Measurements from ENCODE around the gene SLC24A3.

SLC24A3 gene

DNA sequence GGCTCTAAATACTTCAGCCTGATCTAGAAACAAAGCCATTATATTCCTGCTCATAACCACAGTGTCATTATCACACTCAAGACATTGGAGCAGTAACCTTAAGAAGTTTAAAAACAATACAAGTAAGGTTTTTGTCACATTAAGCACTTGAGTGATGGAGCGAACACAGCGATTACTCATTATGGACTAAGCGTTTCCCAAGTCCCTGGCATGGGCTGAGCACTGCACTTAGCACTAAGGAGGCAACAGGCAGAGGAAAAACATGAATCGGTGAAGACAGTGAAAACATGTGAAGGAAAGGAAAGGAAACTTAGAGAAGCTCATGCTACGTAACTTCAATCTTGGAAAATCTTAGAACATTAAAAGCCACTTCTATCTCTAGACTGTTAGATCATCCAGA, 108.7 kb downstream of the SLC24A3 start:
- Histone ChIP-seq H3K4me3 (ENCODE audit: low read length) (no peak overlapping the region), H3K36me3 (ENCODE audit: control insufficient read depth, insufficient read depth, low read length) (no peaks in the 10 kb centered on the region), H3K9ac (ENCODE audit: low read length) (no peak overlapping the region), H3K27me3 (ENCODE audit: control insufficient read depth, insufficient read depth, low read length) (no peaks in the 10 kb centered on the region), H3K4me1 (ENCODE audit: control insufficient read depth, insufficient read depth, low read length) (no peaks in the 10 kb centered on the region), H3K27ac (ENCODE audit: low read depth, low read length) (no peak overlapping the region)

DNA sequence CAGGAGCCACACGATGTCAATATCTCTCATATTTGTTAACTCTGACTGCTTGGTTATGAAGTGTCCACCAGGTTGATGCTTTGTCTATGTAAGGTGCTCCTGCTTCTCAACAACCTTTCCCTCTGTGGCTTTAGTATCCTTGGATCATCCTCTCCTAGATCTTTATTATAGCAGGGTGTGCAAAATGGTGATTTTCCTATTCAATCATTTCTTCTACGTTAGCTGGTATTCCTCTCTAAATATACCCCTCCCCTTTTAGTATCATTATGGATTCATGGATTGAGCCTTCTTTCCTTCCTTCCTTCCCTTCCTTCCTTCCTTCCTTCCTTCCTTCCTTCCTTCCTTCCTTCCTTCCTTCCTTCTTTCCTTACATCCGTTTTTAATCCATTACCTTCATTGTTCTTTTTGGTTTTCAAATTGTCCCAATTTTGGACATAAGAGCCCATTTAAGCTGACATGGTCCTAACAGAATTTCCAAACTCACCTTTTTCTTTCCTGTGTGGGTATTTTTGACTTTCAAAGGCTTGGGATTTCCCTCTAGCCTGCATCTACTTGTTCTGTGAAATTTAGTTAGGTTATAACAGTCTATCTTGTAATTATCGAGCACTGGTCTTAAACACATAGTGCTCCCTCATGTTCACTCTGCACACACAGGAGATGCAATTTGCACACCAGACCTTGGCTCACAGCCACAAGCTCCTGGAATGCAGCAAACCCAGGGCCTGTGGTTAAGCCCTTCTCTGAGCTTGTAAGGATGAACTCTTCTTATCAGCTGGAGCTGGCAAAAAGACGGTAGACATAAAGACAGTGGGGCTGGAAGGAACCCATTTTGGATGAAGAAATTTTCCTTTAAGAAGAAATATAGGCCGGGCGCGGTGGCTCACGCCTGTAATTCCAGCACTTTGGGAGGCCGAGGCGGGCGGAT, 109.9 kb downstream of the SLC24A3 start:
- no peaks in the 10 kb centered on the region for H3K4me1 ChIP-seq (ENCODE audit: control insufficient read depth, insufficient read depth, low read length)
- H3K27me3 ChIP-seq (ENCODE audit: control insufficient read depth, insufficient read depth, low read length), result no peaks in the 10 kb centered on the region
- no peak overlapping the region for H3K27ac ChIP-seq (ENCODE audit: low read depth, low read length)
- no peak overlapping the region for H3K9ac ChIP-seq (ENCODE audit: low read length)
- no peak overlapping the region for H3K4me3 ChIP-seq (ENCODE audit: low read length)
- no peaks in the 10 kb centered on the region for H3K36me3 ChIP-seq (ENCODE audit: control insufficient read depth, insufficient read depth, low read length)

DNA sequence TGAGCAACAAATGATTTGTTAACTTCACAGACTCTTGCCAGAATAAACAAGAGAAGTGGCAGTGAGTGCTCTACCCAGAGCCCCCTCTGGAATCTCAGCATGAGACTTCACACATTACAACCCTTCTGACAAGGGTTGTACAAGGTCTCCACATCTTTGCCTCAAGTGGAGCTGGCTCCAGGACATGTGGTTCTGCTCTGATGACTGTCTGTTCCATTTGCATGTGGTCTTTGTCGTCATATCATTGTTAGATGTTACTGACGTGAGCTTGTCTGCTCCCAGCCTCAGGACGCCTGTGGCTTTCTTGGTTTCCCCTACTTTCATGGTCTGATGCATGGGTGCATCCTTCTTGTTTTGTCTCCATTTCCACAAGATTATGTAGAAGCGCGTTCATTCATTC, 115.0 kb downstream of the SLC24A3 start:
- H3K4me1 ChIP-seq (ENCODE audit: control insufficient read depth, insufficient read depth, low read length), result no peaks in the 10 kb centered on the region
- no peaks in the 10 kb centered on the region for H3K27me3 ChIP-seq (ENCODE audit: control insufficient read depth, insufficient read depth, low read length)
- no peaks in the 10 kb centered on the region for H3K36me3 ChIP-seq (ENCODE audit: control insufficient read depth, insufficient read depth, low read length)
- H3K4me3 ChIP-seq (ENCODE audit: low read length), result no peak overlapping the region
- no peak overlapping the region for H3K9ac ChIP-seq (ENCODE audit: low read length)
- H3K27ac ChIP-seq (ENCODE audit: low read depth, low read length), result no peak overlapping the region

- Histone ChIP-seq H3K4me1 (ENCODE audit: control insufficient read depth, insufficient read depth, low read length) (no peaks in the 10 kb centered on the region), H3K27ac (ENCODE audit: low read depth, low read length) (no peak overlapping the region), H3K4me3 (ENCODE audit: low read length) (no peak overlapping the region), H3K36me3 (ENCODE audit: control insufficient read depth, insufficient read depth, low read length) (no peaks in the 10 kb centered on the region), H3K9ac (ENCODE audit: low read length) (no peak overlapping the region), H3K27me3 (ENCODE audit: control insufficient read depth, insufficient read depth, low read length) (no peaks in the 10 kb centered on the region)
These were observed 116.2 kb downstream of the SLC24A3 start for GRCh38 chr20:19328676-19329075.

DNA sequence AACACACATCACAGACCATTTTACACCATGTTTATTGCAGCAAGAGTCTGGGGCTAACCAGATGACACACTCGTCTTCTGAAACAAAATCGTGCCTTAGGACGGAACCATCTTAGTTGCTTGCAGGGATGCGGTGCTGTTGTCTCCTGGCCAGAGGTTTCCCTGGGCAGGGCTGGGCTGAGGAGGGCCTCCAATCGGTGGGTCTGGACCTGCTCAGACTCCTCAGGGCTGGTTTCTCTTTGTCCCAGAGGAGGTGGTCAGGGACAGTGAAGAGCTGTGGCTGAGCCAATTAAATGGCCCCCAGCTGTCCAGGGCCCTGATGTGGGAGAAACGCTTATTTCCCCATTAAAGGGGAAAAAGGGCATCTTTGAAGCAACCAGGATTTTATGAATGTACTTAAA, 117.6 kb downstream of the SLC24A3 start:
- Histone ChIP-seq H3K36me3 (ENCODE audit: control insufficient read depth, insufficient read depth, low read length) (no peaks in the 10 kb centered on the region), H3K27ac (ENCODE audit: low read depth, low read length) (no peak overlapping the region), H3K4me1 (ENCODE audit: control insufficient read depth, insufficient read depth, low read length) (no peaks in the 10 kb centered on the region), H3K9ac (ENCODE audit: low read length) (no peak overlapping the region), H3K27me3 (ENCODE audit: control insufficient read depth, insufficient read depth, low read length) (no peaks in the 10 kb centered on the region), H3K4me3 (ENCODE audit: low read length) (no peak overlapping the region)

DNA sequence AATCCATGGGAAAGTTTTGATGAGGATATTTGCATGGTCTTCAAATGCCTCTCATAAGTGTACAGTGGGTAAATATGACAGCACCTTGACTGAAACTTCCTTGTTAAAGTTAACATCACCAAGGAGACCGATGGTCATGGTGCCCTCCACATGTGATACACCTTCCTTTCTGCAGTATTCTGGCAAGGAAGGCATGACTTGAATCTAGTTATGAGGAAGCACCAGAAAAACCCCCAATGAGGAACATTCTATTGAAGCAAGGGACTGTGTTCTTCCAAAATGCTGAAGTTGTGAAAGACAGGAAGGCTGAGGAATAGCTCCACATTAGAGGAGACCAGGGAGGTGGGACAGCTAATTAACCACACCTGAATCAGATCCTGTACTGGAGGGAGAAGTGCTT, 118.3 kb downstream of the SLC24A3 start:
- Histone ChIP-seq H3K4me3 (ENCODE audit: low read length) (no peak overlapping the region), H3K27ac (ENCODE audit: low read depth, low read length) (no peak overlapping the region), H3K4me1 (ENCODE audit: control insufficient read depth, insufficient read depth, low read length) (no peaks in the 10 kb centered on the region), H3K27me3 (ENCODE audit: control insufficient read depth, insufficient read depth, low read length) (no peaks in the 10 kb centered on the region), H3K9ac (ENCODE audit: low read length) (no peak overlapping the region), H3K36me3 (ENCODE audit: control insufficient read depth, insufficient read depth, low read length) (no peaks in the 10 kb centered on the region)

- no peaks in the 10 kb centered on the region for H3K36me3 ChIP-seq (ENCODE audit: control insufficient read depth, insufficient read depth, low read length)
- no peak overlapping the region for H3K27ac ChIP-seq (ENCODE audit: low read depth, low read length)
- no peaks in the 10 kb centered on the region for H3K27me3 ChIP-seq (ENCODE audit: control insufficient read depth, insufficient read depth, low read length)
- H3K4me1 ChIP-seq (ENCODE audit: control insufficient read depth, insufficient read depth, low read length), result peaks cover under 1% of the 10 kb centered on the region
- H3K9ac ChIP-seq (ENCODE audit: low read length), result no peak overlapping the region
- no peak overlapping the region for H3K4me3 ChIP-seq (ENCODE audit: low read length)
These were observed 121.1 kb downstream of the SLC24A3 start for GRCh38 chr20:19333563-19333962.

GRCh38 chr20:19335341-19335740, 122.9 kb downstream of the SLC24A3 start:
- no peaks in the 10 kb centered on the region for H3K36me3 ChIP-seq (ENCODE audit: control insufficient read depth, insufficient read depth, low read length)
- no peaks in the 10 kb centered on the region for H3K27me3 ChIP-seq (ENCODE audit: control insufficient read depth, insufficient read depth, low read length)
- peaks cover 8% of the 10 kb centered on the region for H3K4me1 ChIP-seq (ENCODE audit: control insufficient read depth, insufficient read depth, low read length)
- H3K27ac ChIP-seq (ENCODE audit: low read depth, low read length), result no peak overlapping the region
- no peak overlapping the region for H3K9ac ChIP-seq (ENCODE audit: low read length)
- H3K4me3 ChIP-seq (ENCODE audit: low read length), result no peak overlapping the region

- Histone ChIP-seq H3K27me3 (ENCODE audit: control insufficient read depth, insufficient read depth, low read length) (no peaks in the 10 kb centered on the region), H3K9ac (ENCODE audit: low read length) (no peak overlapping the region), H3K36me3 (ENCODE audit: control insufficient read depth, insufficient read depth, low read length) (no peaks in the 10 kb centered on the region), H3K27ac (ENCODE audit: low read depth, low read length) (no peak overlapping the region), H3K4me1 (ENCODE audit: control insufficient read depth, insufficient read depth, low read length) (peaks cover 14% of the 10 kb centered on the region), H3K4me3 (ENCODE audit: low read length) (no peak overlapping the region)
These were observed 123.5 kb downstream of the SLC24A3 start for GRCh38 chr20:19335916-19336315.

GRCh38 chr20:19336631-19337030, 124.2 kb downstream of the SLC24A3 start:
- Histone ChIP-seq H3K27ac (ENCODE audit: low read depth, low read length) (no peak overlapping the region), H3K4me1 (ENCODE audit: control insufficient read depth, insufficient read depth, low read length) (peaks cover 21% of the 10 kb centered on the region), H3K27me3 (ENCODE audit: control insufficient read depth, insufficient read depth, low read length) (no peaks in the 10 kb centered on the region), H3K9ac (ENCODE audit: low read length) (no peak overlapping the region), H3K4me3 (ENCODE audit: low read length) (no peak overlapping the region), H3K36me3 (ENCODE audit: control insufficient read depth, insufficient read depth, low read length) (no peaks in the 10 kb centered on the region)

DNA sequence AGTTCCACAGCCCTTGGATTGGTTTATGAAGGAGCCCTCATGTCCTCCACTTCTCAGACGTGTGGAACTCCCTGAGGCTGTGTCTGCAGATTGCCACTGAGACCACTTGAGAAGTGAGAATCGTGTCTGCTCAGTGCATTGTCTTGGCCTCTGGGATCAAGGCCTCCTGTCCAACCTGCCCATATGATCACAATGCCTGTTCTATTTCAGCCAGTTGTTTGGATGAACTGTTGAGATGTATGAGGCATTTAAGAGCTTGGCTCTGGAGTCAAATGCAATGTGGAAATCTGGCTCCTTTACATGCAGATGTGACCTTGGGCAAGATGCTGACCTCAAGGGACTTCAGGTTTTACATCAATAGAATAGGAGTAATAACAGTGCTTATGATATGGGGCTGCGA, 125.9 kb downstream of the SLC24A3 start:
- Histone ChIP-seq H3K27ac (ENCODE audit: low read depth, low read length) (no peak overlapping the region), H3K9ac (ENCODE audit: low read length) (no peak overlapping the region), H3K36me3 (ENCODE audit: control insufficient read depth, insufficient read depth, low read length) (no peaks in the 10 kb centered on the region), H3K4me3 (ENCODE audit: low read length) (no peak overlapping the region), H3K4me1 (ENCODE audit: control insufficient read depth, insufficient read depth, low read length) (peaks cover 23% of the 10 kb centered on the region), H3K27me3 (ENCODE audit: control insufficient read depth, insufficient read depth, low read length) (no peaks in the 10 kb centered on the region)

GRCh38 chr20:19338960-19339359, 126.5 kb downstream of the SLC24A3 start:
- no peaks in the 10 kb centered on the region for H3K36me3 ChIP-seq (ENCODE audit: control insufficient read depth, insufficient read depth, low read length)
- no peak overlapping the region for H3K27ac ChIP-seq (ENCODE audit: low read depth, low read length)
- H3K4me1 ChIP-seq (ENCODE audit: control insufficient read depth, insufficient read depth, low read length), result peaks cover 23% of the 10 kb centered on the region
- no peaks in the 10 kb centered on the region for H3K27me3 ChIP-seq (ENCODE audit: control insufficient read depth, insufficient read depth, low read length)
- H3K9ac ChIP-seq (ENCODE audit: low read length), result no peak overlapping the region
- H3K4me3 ChIP-seq (ENCODE audit: low read length), result no peak overlapping the region

Measured in rectal smooth muscle tissue (tissue), 1 donor.